PC-9 (cell line): ENCODE measurements around the gene ITPKB.

Source experiments
- EZH2 ChIP-seq: fragments of 200-600 bp; sonication (generic); IDR thresholded peaks from 2 replicates; pipeline ENCODE4 v1.8.0; 2017; ENCODE audit warnings: antibody characterized with exemption, low read depth
- TF ChIP-seq, protein P1 (sequence below): fragments of 200-600 bp; sonication (generic); conservative IDR thresholded peaks from 2 replicates; pipeline ENCODE4 v1.6.1; 2017; ENCODE audit warnings: mixed run types, antibody characterized with exemption, mild to moderate bottlenecking, moderate library complexity

DNA sequence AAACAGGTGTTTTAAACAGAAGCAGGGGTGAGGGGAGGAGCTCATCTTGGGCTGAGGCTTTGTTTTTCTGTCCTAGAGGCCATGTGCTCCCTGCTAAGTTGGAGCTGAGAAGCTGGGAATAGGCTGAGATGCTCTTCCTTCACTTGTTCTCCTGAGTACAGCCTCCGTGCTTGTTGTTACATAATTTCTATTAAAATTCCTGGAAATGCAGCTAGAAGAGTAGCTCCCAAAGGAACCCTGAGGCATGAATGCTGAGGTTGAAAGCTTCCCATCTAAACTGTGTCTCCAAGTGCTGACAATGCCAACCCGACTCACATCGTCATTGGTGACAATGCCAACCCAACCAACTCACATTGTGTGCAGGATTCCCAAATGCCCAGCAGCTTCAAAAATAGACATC is 12.6 kb upstream of the ITPKB start:
- TF ChIP-seq, protein P1, sequence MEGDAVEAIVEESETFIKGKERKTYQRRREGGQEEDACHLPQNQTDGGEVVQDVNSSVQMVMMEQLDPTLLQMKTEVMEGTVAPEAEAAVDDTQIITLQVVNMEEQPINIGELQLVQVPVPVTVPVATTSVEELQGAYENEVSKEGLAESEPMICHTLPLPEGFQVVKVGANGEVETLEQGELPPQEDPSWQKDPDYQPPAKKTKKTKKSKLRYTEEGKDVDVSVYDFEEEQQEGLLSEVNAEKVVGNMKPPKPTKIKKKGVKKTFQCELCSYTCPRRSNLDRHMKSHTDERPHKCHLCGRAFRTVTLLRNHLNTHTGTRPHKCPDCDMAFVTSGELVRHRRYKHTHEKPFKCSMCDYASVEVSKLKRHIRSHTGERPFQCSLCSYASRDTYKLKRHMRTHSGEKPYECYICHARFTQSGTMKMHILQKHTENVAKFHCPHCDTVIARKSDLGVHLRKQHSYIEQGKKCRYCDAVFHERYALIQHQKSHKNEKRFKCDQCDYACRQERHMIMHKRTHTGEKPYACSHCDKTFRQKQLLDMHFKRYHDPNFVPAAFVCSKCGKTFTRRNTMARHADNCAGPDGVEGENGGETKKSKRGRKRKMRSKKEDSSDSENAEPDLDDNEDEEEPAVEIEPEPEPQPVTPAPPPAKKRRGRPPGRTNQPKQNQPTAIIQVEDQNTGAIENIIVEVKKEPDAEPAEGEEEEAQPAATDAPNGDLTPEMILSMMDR = no peak
- TF ChIP-seq EZH2 = no peak
